ENCODE measurements around the gene MAL.

The MAL gene

GRCh38 chr2:94992360-94992759 lies 33.1 kb upstream of the MAL start:
- in situ Hi-C loops (cut with HindIII; ENCODE audit: low sequenced_read_pairs), result no loop called here
- no peak overlapping the region for H3K4me3 ChIP-seq (ENCODE audit: low read depth, low read length)
- DNase-seq (ENCODE audit: low read depth, low spot score), result no peak
- no peak for TF ChIP-seq CTCF (IDR thresholded peaks at IDR 0.05; ENCODE audit: low read depth, low read length)

GRCh38 chr2:94993176-94994062 lies 32.1 kb upstream of the MAL start:
- DNase-seq (ENCODE audit: low read depth, low spot score), result no peak
- H3K4me3 ChIP-seq (ENCODE audit: low read depth, low read length), result no peak overlapping the region
- in situ Hi-C loops (cut with HindIII; ENCODE audit: low sequenced_read_pairs), result no loop called here
- TF ChIP-seq CTCF (IDR thresholded peaks at IDR 0.05; ENCODE audit: low read depth, low read length), result no peak

GRCh38 chr2:94994063-94994913 lies 31.2 kb upstream of the MAL start:
- no peak for DNase-seq (ENCODE audit: low read depth, low spot score)
- in situ Hi-C loops (cut with HindIII; ENCODE audit: low sequenced_read_pairs), result no loop called here
- TF ChIP-seq CTCF (IDR thresholded peaks at IDR 0.05; ENCODE audit: low read depth, low read length), result no peak
- no peak overlapping the region for H3K4me3 ChIP-seq (ENCODE audit: low read depth, low read length)

GRCh38 chr2:94994914-94995552 lies 30.5 kb upstream of the MAL start:
- H3K4me3 ChIP-seq (ENCODE audit: low read depth, low read length), result no peak overlapping the region
- in situ Hi-C loops (cut with HindIII; ENCODE audit: low sequenced_read_pairs), result no loop called here
- no peak for DNase-seq (ENCODE audit: low read depth, low spot score)
- no peak for TF ChIP-seq CTCF (IDR thresholded peaks at IDR 0.05; ENCODE audit: low read depth, low read length)

- H3K4me3 ChIP-seq (ENCODE audit: low read depth, low read length), result no peak overlapping the region
- no peak for DNase-seq (ENCODE audit: low read depth, low spot score)
- no peak for TF ChIP-seq CTCF (IDR thresholded peaks at IDR 0.05; ENCODE audit: low read depth, low read length)
- in situ Hi-C loops (cut with HindIII; ENCODE audit: low sequenced_read_pairs), result no loop called here
These were observed 29.8 kb upstream of the MAL start for GRCh38 chr2:94995553-94996304.
